HL-60 (cell line): ENCODE data around the gene MEN1.
A peak's percentile ranks its signal among the peaks of the same experiment; 100 is the strongest.

Source experiments
- DNase-seq, 2 experiments: peaks; one replicate each; pipeline ENCODE4 v3.0.0-alpha.2; 2010 to 2020; ENCODE audit warnings: low read depth in 1 of 2, low spot score in 1 of 2
- H3K27ac ChIP-seq: fragments of 250-450 bp; sonication (Bioruptor Pico); replicated peaks from 2 replicates; pipeline ENCODE4 v1.5.1; 2020; ENCODE audit warnings: mild to moderate bottlenecking, moderate library complexity
- H3K27me3 ChIP-seq: fragments of 250-450 bp; sonication (Bioruptor Pico); 2 replicates; pipeline ENCODE4 v1.5.1; 2021; ENCODE audit warnings: mild to moderate bottlenecking, moderate library complexity; ENCODE audit not compliant: insufficient read depth, poor library complexity, severe bottlenecking
- H3K4me3 ChIP-seq: replicated peaks from 2 replicates; pipeline ENCODE4 v1.5.1; 2011; ENCODE audit warnings: mild to moderate bottlenecking, control low read depth, low read length; ENCODE audit not compliant: insufficient read depth
- CTCF ChIP-seq: IDR thresholded peaks from one replicate; pipeline ENCODE4 v1.5.1; 2011; ENCODE audit warnings: low read length, control low read depth, inconsistent platforms; ENCODE audit not compliant: insufficient read depth
- GABPA ChIP-seq: IDR thresholded peaks from 2 replicates; pipeline ENCODE4 v1.6.1; 2012; ENCODE audit warnings: low read depth
- POLR2AphosphoS5 ChIP-seq: IDR thresholded peaks from 2 replicates; pipeline ENCODE4 v1.6.1; 2012; ENCODE audit warnings: low read depth
- REST ChIP-seq: IDR thresholded peaks from 2 replicates; pipeline ENCODE4 v1.6.1; 2012; ENCODE audit warnings: low read depth; ENCODE audit not compliant: insufficient replicate concordance
- SPI1 ChIP-seq: IDR thresholded peaks from 2 replicates; pipeline ENCODE4 v1.6.1; 2012; ENCODE audit warnings: low read depth, mild to moderate bottlenecking, borderline replicate concordance
- long read RNA-seq: library from polyadenylated mRNA; unstranded; transcript quantifications from one replicate; pipeline ENCODE4 v2.0.0, GENCODE V29; 2020

Gene MEN1
- long read RNA-seq, partial matches to known transcripts = 0 of 3 reads
- long read RNA-seq, other reads (novel, unspliced or antisense) = 3 of 3 reads

- Histone ChIP-seq H3K4me3 (peak within 1 kb of the TSS; percentile 99), H3K27ac (peak within 1 kb of the TSS; percentile 45), H3K27me3 (no peaks in the 10 kb centered on the region)
- peak; percentile 41; the same call in 1 of the 2 replicates for TF ChIP-seq POLR2AphosphoS5
- TF ChIP-seq CTCF = no peak
- TF ChIP-seq SPI1 = peak; percentile 60; the same call in 1 of the 2 replicates
- peak; percentile 33 for TF ChIP-seq GABPA
- TF ChIP-seq REST = no peak
- peak; percentile 85 to 97 for DNase-seq
These were observed at the start of gene MEN1 for GRCh38 chr11:64810271-64810890. TSS of gene MEN1 (minus strand) at chr11:64810551. CDS start at chr11:64810109, 442 bp downstream.

GRCh38 chr11:64859542-64860414, 49.4 kb upstream of the MEN1 start:
- peak overlapping the region; percentile 94 for H3K27ac ChIP-seq
- H3K27me3 ChIP-seq = no peaks in the 10 kb centered on the region
- DNase-seq = peak; percentile 75 to 91
- TF ChIP-seq REST (no peak), CTCF (no peak), POLR2AphosphoS5 (peak; percentile 73), SPI1 (peak; percentile 63; the same call in 1 of the 2 replicates), GABPA (peak; percentile 10; the same call in 1 of the 2 replicates)
- no peak overlapping the region for H3K4me3 ChIP-seq

- no peaks in the 10 kb centered on the region for H3K27me3 ChIP-seq
- TF ChIP-seq REST (no peak), SPI1 (no peak), GABPA (no peak), CTCF (no peak), POLR2AphosphoS5 (0 out of 2 replicates have a peak, but pooled peaks have one; percentile 41)
- DNase-seq = peak in 1 of 2 experiments; percentile 84
- H3K4me3 ChIP-seq = no peak overlapping the region
- peak overlapping the region; percentile 94 for H3K27ac ChIP-seq
These were observed 48.3 kb upstream of the MEN1 start for GRCh38 chr11:64858467-64859263.
